GM10847 (cell line): ENCODE data around the gene TMEM239.

Source experiments
- POLR2A ChIP-seq: IDR thresholded peaks from 2 replicates; pipeline ENCODE4 v1.6.1; 2011; ENCODE audit not compliant: insufficient read length; ENCODE audit errors: extremely low read depth

TMEM239 gene

DNA sequence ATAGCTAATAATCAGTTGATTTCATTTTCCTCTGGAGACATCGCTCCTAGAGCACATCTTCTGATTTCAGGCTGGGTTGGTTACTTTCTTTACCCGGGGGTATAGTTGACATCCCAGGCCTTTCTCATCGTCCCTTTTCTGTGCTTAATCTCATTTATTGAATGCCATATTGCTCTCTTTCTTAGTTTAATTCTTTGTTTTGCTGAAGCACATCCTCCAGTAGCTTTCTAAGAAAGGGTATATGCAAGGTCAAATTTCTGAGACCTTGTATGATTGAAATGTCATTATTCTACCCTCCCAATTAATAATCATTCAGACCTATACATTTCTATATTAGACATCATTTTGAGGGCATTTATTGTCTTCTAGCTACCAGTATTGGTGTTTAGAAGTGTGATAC, 4.0 kb upstream of the TMEM239 start:
- TF ChIP-seq POLR2A = no peak

DNA sequence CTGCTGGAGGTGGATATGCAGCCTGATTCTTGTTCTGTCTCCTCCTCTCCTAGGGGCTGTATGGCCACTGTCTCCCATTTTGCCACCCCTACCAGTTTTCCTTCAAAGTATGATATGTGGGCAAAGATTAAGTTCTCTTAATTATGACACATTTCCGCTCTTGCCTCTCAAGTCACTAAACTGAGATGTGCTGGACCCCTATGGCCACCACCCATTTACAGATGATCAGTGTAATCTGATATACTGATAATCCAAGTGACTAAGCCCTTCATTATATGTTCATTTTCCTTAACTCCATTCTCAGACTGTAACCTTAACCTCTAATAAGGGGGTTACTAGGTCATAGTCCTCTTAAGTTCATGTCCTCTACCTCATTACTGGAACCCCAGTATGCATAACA, 2.1 kb upstream of the TMEM239 start:
- no peak for TF ChIP-seq POLR2A

DNA sequence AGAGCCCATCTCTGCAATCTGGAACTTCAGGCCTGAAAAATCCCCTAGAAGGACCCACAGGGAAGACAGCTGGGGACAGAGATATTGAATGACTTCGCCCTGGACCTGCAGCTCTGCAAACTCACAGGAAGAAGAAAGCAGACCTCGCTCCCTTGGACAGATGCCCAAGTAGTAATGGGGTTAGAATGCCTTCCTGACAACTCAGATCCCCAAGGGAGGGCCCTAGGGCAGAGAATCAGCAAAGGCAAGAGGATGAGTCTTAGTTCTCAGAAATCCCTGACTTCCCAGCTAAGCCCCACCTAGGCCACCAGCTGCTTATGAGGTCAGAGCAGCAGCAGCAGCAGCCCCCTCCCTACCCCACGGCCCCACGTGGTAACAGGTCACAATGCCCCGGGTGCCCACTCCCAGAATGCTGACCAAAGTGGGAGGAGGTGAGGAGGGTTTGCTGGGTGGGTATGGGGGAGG, 1.5 kb upstream of the TMEM239 start, which contains the start of gene C20orf141:
C20orf141 (plus strand) TSS at position 401 of the 465 bp plus-strand sequence. CDS start 198 bp downstream, outside the sequence.
- no peak for TF ChIP-seq POLR2A

DNA sequence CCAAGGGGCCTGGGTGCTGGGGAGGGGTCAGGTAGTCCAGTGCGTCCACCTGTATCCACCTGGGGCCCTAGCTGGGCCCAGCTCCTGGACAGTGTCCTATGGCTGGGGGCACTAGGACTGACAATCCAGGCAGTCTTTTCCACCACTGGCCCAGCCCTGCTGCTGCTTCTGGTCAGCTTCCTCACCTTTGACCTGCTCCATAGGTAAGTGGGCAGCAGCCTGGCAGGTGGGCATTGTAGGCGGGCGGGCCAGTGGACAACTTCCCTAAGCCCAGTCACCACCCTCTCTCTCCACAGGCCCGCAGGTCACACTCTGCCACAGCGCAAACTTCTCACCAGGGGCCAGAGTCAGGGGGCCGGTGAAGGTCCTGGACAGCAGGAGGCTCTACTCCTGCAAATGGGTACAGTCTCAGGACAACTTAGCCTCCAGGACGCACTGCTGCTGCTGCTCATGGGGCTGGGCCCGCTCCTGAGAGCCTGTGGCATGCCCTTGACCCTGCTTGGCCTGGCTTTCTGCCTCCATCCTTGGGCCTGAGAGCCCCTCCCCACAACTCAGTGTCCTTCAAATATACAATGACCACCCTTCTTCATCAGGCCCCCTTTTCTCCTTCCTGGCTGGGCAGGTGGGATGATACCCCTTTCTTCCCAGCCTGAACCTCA, 793 bp upstream of the TMEM239 start:
- no peak for TF ChIP-seq POLR2A

DNA sequence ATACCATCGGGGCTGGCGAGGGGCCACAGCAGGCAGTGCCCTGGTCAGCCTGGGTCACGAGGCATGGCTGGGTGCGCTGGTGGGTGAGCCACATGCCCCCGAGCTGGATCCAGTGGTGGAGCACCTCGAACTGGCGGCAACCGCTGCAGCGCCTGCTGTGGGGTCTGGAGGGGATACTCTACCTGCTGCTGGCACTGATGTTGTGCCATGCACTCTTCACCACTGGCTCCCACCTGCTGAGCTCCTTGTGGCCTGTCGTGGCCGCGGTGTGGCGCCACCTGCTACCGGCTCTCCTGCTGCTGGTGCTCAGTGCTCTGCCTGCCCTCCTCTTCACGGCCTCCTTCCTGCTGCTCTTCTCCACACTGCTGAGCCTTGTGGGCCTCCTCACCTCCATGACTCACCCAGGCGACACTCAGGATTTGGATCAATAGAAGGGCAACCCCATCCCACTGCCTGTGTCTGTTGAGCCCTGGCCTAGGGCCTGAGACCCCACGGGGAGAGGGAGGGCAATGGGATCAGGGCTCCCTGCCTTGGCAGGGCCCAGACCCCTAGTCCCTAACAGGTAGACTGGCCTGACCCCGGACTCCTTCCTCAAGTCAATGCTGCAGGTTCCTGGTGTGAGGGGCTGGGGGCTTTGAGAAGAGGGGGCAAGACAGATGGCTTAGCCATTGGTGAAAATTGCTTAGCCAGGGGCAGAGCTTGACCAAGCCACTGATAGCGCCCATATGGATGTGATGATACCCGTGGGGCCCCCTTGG, 598 bp downstream of the TMEM239 start:
- TF ChIP-seq POLR2A = no peak

DNA sequence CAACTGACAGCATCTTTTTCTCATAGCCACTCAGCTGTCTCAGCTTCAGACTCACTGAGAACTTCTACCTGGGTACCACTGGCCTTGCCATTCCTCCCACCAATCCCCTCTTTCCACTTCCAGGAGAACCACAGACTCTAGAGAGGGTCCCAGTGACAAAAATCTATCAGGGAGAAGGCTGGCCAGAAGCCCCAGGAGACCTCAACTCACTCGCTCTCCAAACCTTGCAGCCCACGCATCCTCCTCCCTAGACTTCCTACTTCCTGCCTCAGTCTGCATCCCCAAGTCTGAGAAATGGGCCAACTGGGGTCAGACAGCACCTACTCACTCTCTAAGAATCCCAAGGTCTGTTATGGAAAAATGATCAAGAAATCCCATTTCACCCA, 1.2 kb downstream of the TMEM239 start:
- TF ChIP-seq POLR2A = no peak

DNA sequence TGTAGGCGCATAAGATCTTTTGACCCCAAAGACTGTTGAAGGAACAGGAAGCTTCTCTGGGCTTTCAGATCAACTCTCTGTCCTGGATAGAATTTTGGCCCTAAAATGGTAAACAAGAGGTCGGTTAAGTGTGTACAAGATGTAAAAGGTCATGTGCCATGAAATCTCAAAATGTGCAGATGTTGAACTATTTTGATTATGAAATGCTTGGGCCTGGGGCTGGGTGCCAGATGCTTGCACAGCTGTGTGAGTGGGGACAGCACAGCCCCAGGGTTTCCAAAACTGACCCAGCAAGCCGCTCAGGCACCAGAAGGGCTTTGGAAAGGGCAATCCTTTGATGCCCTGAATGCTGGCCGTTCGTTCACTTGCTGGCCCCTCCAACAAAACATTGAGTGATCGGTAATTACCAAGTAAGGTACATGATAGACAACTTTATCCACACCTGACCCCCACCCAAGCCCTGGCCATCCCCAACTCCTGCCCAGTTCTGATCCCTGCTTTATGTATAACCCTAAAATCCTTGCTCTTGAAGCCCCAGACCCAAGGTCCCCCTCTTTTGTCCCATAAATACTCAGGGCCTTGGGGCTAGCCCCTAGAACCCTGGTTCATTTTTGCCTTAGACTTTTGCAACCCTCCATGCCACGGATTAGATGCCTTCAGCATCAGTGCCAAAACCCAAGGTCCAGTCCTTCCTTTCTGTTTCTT, 1.9 kb downstream of the TMEM239 start:
- no peak for TF ChIP-seq POLR2A

DNA sequence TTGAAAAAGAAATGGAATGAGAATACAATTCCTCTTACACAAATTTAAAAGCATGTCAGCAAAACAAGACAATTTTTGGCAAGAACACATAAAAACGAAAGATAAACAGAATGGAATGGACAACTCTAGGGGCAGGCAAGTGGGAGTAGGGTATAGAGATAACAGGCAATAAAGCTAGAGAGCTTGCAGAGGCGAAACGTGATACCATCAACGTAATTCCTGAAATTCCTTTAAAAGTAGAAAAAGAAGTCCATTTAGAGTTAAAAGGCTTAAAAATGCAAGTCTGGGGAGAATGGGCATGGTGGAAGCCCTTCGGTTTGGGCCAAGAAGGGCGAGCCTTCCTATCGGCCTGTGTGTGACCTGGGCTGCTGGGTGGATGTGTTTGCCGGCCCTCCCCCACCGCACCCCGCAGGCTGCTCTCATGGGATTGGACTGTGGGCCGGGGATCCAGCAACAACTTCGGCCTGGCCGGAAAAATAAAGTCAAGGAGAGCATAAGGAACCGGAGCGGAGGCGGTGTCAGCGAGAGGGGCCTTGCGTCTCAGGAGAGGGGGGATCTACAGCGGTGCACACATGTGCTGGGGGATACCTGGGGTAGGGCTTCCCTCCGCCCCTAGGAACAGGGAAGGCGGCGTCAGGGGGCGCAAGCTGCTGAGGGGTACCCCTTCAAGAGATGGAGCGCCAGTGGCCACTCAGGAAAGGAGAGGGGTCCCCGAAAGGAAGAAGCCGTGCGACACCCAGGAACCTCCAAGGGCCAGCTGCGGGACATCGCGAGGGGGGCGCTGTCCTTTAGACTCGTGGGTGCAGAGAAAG, 4.1 kb downstream of the TMEM239 start:
- no peak for TF ChIP-seq POLR2A

DNA sequence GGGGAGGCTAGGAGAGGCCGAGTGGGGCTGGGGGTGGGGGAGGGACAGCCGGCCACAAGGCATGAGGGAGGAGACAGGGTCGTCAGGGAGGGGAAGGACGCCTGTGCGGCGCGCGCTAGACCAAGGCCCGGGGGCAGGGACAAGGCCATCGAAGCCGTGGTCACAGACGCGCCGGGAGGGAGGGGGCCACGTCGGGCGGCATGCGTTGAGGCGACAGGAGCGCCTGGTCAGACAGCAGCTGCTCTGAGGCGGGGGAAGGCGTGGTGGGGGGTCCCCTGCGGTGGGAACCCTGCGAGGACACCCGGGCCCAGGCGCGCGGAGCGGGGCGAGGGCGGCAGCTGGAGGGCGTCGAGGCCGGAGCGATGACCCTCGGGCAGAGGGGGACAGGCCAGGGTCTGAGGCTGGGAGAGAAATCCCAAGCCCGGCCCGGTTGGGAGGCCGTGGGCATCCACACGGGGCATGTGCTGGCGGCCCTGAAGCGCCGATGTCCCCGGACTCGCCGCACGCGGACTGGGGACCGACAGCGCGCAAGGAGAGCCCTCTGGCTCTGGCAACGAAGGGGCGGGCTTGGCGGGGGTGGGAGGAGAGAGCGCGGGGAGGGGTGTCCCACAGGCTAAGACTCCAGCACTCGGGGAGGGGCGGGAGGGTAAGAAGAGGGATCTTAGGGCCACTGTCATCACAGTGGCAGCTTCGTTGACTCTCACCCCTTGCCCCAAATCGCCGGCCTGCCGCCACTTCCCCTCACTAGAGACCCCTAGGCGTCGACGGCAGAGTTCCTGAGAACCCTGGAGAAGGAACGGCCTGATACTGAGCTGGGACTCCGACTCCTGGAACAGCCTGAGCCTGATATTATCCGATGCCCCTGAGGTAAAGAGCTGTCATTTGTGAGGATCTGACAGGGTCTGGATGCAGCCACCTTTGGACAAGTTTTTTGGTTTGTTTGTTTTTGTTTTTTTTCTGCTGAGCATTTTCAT, 5.0 kb downstream of the TMEM239 start:
- TF ChIP-seq POLR2A = no peak

DNA sequence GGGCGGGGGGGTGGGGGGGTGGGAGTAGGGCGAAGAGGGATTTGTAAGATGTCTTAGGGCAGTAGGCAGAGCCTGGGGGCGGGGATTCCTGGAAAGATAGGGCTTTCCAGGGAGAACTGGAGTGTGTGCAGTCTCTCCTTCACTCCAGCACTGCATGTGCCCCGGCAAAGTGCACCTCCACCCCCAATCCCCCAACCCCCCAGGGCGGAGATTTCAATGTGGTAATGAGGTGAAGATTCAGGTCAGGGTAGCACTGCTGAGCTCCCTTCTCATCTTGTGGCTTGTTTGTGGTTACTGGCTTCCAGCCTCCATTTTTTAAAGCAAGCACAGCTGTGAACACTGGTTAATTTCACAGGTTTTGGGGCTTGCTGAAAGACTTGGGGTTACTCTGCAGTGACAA, 5.9 kb downstream of the TMEM239 start:
- TF ChIP-seq POLR2A = no peak

DNA sequence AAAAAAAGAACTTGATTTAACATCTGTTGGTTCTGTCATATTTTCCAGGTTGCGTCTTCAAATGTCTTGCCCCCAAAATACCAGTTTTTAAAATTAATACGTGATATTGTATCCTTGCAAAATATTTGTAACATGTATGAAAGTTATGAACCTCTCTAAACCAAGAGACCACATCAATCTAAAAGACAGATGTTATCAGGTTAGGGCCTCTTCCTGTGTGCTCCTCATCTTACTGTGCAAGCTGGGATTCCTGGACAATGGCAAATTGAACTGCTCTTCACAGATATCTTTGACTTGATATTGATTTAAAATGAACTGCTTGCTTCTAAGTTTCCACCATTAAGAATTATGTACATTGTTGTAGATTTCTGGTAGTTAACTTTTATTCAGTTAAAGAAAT, 9.6 kb downstream of the TMEM239 start:
- no peak for TF ChIP-seq POLR2A

DNA sequence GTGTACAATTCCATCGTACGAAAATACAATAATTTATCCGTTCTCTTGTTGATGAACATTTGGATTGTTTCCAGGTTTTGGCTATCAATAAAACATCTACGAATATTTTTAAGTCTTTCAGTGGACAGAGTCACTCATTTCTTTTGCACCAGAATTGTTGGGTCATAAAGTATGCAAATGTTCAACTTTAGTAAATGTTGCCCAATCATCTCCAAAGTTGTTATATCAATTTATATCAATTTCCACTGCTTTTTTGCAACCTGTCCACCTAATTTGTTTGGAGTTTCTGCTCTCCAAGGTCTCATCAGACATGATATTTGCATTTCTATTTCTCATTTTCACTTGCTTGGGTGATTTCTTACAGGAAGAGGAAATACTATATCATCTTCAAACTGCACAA, 10.5 kb downstream of the TMEM239 start:
- TF ChIP-seq POLR2A = no peak

DNA sequence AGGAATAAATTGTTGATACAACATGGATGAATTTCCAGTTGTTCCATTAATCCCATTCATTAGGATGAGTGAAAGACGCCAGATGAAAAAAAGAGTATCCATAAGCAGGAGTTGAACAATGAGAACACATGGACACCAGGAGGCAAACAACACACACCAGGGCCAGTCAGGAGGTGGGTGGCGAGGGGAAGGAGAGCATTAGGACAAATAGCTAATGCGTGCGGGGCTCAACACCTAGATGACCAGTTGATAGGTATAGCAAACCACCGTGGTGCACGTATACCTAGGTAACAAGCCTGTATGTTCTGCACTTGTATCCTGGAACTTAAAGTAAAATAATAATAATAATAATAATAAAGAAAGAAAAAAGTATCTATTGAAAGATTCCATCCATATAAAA, 13.2 kb downstream of the TMEM239 start:
- no peak for TF ChIP-seq POLR2A

DNA sequence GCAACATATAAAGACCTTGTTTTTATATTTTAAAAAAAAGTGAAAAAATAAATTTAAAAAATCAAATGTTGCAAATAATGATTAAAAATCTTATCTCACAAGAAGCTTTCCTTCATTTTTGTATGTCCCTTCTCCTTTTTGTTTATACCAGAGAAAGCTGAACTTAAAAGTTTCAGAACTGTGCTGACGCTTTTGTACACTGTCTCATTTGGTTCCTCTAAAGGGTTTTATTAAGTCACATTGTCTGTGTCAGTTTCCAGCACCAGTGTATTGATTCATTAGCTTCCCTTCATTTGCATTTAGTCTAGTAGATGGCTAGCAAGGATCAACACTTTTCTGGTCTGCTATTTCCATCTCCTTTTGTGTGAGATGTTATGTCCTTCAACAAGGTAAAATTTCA, 17.6 kb downstream of the TMEM239 start:
- no peak for TF ChIP-seq POLR2A
